ENCODE data around the gene EXOSC10.

The EXOSC10 gene

GRCh38 chr1:11134251-11134897 is 34.7 kb upstream of the EXOSC10 start:
- no peaks in the 10 kb centered on the region for H3K9me3 ChIP-seq (ENCODE audit: severe bottlenecking)
- DNase-seq, result no peak
- no peaks in the 10 kb centered on the region for H3K27me3 ChIP-seq (ENCODE audit: insufficient read depth, low read depth, severe bottlenecking)
- peaks cover 70% of the 10 kb centered on the region for H3K36me3 ChIP-seq
- no peak overlapping the region for H3K4me3 ChIP-seq (ENCODE audit: low read depth, low read length)
- peak overlapping the region; percentile 24 for H3K27ac ChIP-seq
- no peak for TF ChIP-seq CTCF (IDR thresholded peaks at IDR 0.05; ENCODE audit: low read depth, low read length)

GRCh38 chr1:11132563-11133293 is 33.1 kb upstream of the EXOSC10 start:
- peak; percentile 88 for TF ChIP-seq CTCF (IDR thresholded peaks at IDR 0.05; ENCODE audit: low read depth, low read length)
- Histone ChIP-seq H3K27me3 (ENCODE audit: insufficient read depth, low read depth, severe bottlenecking) (no peaks in the 10 kb centered on the region), H3K4me3 (ENCODE audit: low read depth, low read length) (no peak overlapping the region; the same call in 1 of the 2 replicates), H3K9me3 (ENCODE audit: severe bottlenecking) (no peaks in the 10 kb centered on the region), H3K36me3 (peaks cover 71% of the 10 kb centered on the region), H3K27ac (peak overlapping the region; percentile 78)
- DNase-seq, result peak; percentile 86

GRCh38 chr1:11131816-11132215 is 32.1 kb upstream of the EXOSC10 start:
- Histone ChIP-seq H3K36me3 (peaks cover 72% of the 10 kb centered on the region), H3K4me3 (ENCODE audit: low read depth, low read length) (no peak overlapping the region), H3K9me3 (ENCODE audit: severe bottlenecking) (no peaks in the 10 kb centered on the region), H3K27me3 (ENCODE audit: insufficient read depth, low read depth, severe bottlenecking) (no peaks in the 10 kb centered on the region), H3K27ac (peak overlapping the region; percentile 78)
- no peak for TF ChIP-seq CTCF (IDR thresholded peaks at IDR 0.05; ENCODE audit: low read depth, low read length)
- no peak for DNase-seq

GRCh38 chr1:11130406-11130805 is 30.7 kb upstream of the EXOSC10 start:
- no peak overlapping the region for H3K4me3 ChIP-seq (ENCODE audit: low read depth, low read length)
- no peaks in the 10 kb centered on the region for H3K9me3 ChIP-seq (ENCODE audit: severe bottlenecking)
- no peak overlapping the region for H3K27ac ChIP-seq
- no peak for DNase-seq
- H3K27me3 ChIP-seq (ENCODE audit: insufficient read depth, low read depth, severe bottlenecking), result no peaks in the 10 kb centered on the region
- H3K36me3 ChIP-seq, result peaks cover 71% of the 10 kb centered on the region
- TF ChIP-seq CTCF (IDR thresholded peaks at IDR 0.05; ENCODE audit: low read depth, low read length), result no peak

GRCh38 chr1:11129649-11130390 is 30.2 kb upstream of the EXOSC10 start:
- DNase-seq, result no peak
- Histone ChIP-seq H3K4me3 (ENCODE audit: low read depth, low read length) (no peak overlapping the region), H3K27ac (no peak overlapping the region), H3K36me3 (peaks cover 77% of the 10 kb centered on the region), H3K27me3 (ENCODE audit: insufficient read depth, low read depth, severe bottlenecking) (no peaks in the 10 kb centered on the region), H3K9me3 (ENCODE audit: severe bottlenecking) (no peaks in the 10 kb centered on the region)
- no peak for TF ChIP-seq CTCF (IDR thresholded peaks at IDR 0.05; ENCODE audit: low read depth, low read length)

Data from WERI-Rb-1 (cell line).